IMR-90 (cell line): ENCODE measurements around the gene GRIK5. TPM values are rescaled to one million over a fixed set of nuclear protein-coding genes. Genes with fewer than 3 reads are reported as not detected.

Experiments
- ATAC-seq: fragments of 200-7000 bp; cut with Tn5 transposase; 2 replicates; pipeline ENCODE4 v1.9.1; 2020; ENCODE audit warnings: low read depth, mild to moderate bottlenecking, moderate library complexity
- BruUV-seq: library from RNA; stranded (reverse); fragments of 400-500 nt; replicated peaks from 2 replicates; lab custom pipeline; 2021; lab: Mats Ljungman, UMichigan
- CTCF ChIA-PET: fragments of 300-600 bp; formaldehyde crosslinking; extraction: SDS; loops from one replicate; lab custom pipeline; 2021; ENCODE audit warnings: antibody characterized with exemption; lab: Yijun Ruan, JAX
- POLR2A ChIA-PET: fragments of 300-600 bp; sonication (Branson Sonifier 250); formaldehyde crosslinking; loops from one replicate; lab custom pipeline; 2022; ENCODE audit warnings: antibody characterized with exemption; ENCODE audit not compliant: unreplicated experiment; lab: Charles Lee
- DNase-seq: peaks from one replicate; pipeline ENCODE4 v3.0.0; 2013
- H2AFZ ChIP-seq: replicated peaks from 2 replicates; pipeline ENCODE3; 2013; ENCODE audit warnings: low read length, mild to moderate bottlenecking; ENCODE audit not compliant: poor library complexity
- H2AK5ac ChIP-seq: 2 replicates; pipeline ENCODE4 v1.6.1; 2013; ENCODE audit warnings: low read depth, low read length, inconsistent platforms
- H2AK9ac ChIP-seq: replicated peaks from 2 replicates; pipeline ENCODE3; 2013; ENCODE audit warnings: mild to moderate bottlenecking, low read depth, low read length, moderate library complexity; ENCODE audit not compliant: poor library complexity
- H2BK120ac ChIP-seq: 2 replicates; pipeline ENCODE4 v1.6.1; 2013; ENCODE audit warnings: low read depth, low read length, inconsistent platforms
- H2BK15ac ChIP-seq: 3 replicates; pipeline ENCODE4 v1.6.1; 2013; ENCODE audit warnings: low read depth, low read length, inconsistent platforms
- H2BK20ac ChIP-seq: 2 replicates; pipeline ENCODE4 v1.6.1; 2013; ENCODE audit warnings: low read depth, mild to moderate bottlenecking, inconsistent platforms, low read length, moderate library complexity
- H2BK5ac ChIP-seq: 2 replicates; pipeline ENCODE4 v1.6.1; 2013; ENCODE audit warnings: mild to moderate bottlenecking, low read depth, low read length, inconsistent platforms; ENCODE audit not compliant: poor library complexity, severe bottlenecking
- H3K14ac ChIP-seq: replicated peaks from 2 replicates; pipeline ENCODE4 v1.6.1; 2013; ENCODE audit warnings: low read depth, low read length, inconsistent platforms
- H3K18ac ChIP-seq: 2 replicates; pipeline ENCODE4 v1.6.1; 2013; ENCODE audit warnings: low read depth, low read length, control low read depth
- H3K23ac ChIP-seq: 2 replicates; pipeline ENCODE4 v1.6.1; 2013; ENCODE audit warnings: low read depth, low read length, inconsistent platforms
- H3K27ac ChIP-seq: 2 replicates; pipeline ENCODE4 v1.5.1; 2013; ENCODE audit warnings: mild to moderate bottlenecking, control low read depth, low read length; ENCODE audit not compliant: insufficient read depth
- H3K27me3 ChIP-seq: 2 replicates; pipeline ENCODE4 v1.6.1; 2013; ENCODE audit warnings: low read length; ENCODE audit not compliant: control insufficient read depth, insufficient read depth
- H3K36me3 ChIP-seq: 2 replicates; pipeline ENCODE4 v1.6.1; 2013; ENCODE audit warnings: low read length, mixed read lengths; ENCODE audit not compliant: control insufficient read depth, insufficient read depth
- H3K4ac ChIP-seq: 2 replicates; pipeline ENCODE4 v1.6.1; 2013; ENCODE audit warnings: low read depth, low read length, inconsistent platforms
- H3K4me1 ChIP-seq: 2 replicates; pipeline ENCODE4 v1.6.1; 2013; ENCODE audit warnings: low read length, mixed read lengths; ENCODE audit not compliant: control insufficient read depth, insufficient read depth
- H3K4me2 ChIP-seq: 2 replicates; pipeline ENCODE4 v1.6.1; 2013; ENCODE audit warnings: low read depth, mild to moderate bottlenecking, control low read depth, low read length, moderate library complexity
- H3K4me3 ChIP-seq: 2 replicates; pipeline ENCODE4 v1.5.1; 2013; ENCODE audit warnings: low read depth, mild to moderate bottlenecking, control low read depth, low read length, moderate library complexity; ENCODE audit not compliant: insufficient read depth
- H3K56ac ChIP-seq: 2 replicates; pipeline ENCODE4 v1.6.1; 2013; ENCODE audit warnings: low read length, inconsistent platforms; ENCODE audit not compliant: insufficient read depth; ENCODE audit errors: extremely low read depth
- H3K79me1 ChIP-seq, 2 experiments: 2 replicates each; pipeline ENCODE4 v1.6.1; 2013; ENCODE audit warnings: low read length in 2 of 2, inconsistent platforms in 1 of 2, low read depth in 1 of 2
- H3K9ac ChIP-seq: 2 replicates; pipeline ENCODE4 v1.6.1; 2013; ENCODE audit warnings: low read depth, low read length, control low read depth
- H3K9me1 ChIP-seq: 2 replicates; pipeline ENCODE4 v1.6.1; 2013; ENCODE audit warnings: low read length, inconsistent platforms; ENCODE audit not compliant: insufficient read depth
- H3K9me3 ChIP-seq: 2 replicates; pipeline ENCODE4 v1.6.1; 2013; ENCODE audit warnings: low read length; ENCODE audit not compliant: control insufficient read depth, insufficient read depth
- H4K20me1 ChIP-seq: 2 replicates; pipeline ENCODE4 v1.6.1; 2013; ENCODE audit warnings: low read length, inconsistent platforms; ENCODE audit not compliant: insufficient read depth
- H4K5ac ChIP-seq: 2 replicates; pipeline ENCODE4 v1.6.1; 2013; ENCODE audit warnings: mild to moderate bottlenecking, low read depth, low read length, control low read depth
- H4K8ac ChIP-seq, 2 experiments: 2 replicates each; pipeline ENCODE4 v1.6.1; 2013; ENCODE audit warnings: low read depth in 2 of 2, low read length in 2 of 2, control low read depth in 1 of 2, inconsistent platforms in 1 of 2
- H4K91ac ChIP-seq: 2 replicates; pipeline ENCODE4 v1.6.1; 2013; ENCODE audit warnings: low read depth, low read length, inconsistent platforms; ENCODE audit not compliant: insufficient read depth
- MAFK ChIP-seq: IDR thresholded peaks from 2 replicates; pipeline ENCODE4 v1.6.1; 2012; ENCODE audit warnings: low read depth, low read length, improper control_type of control experiment
- MAZ ChIP-seq: IDR thresholded peaks from 2 replicates; pipeline ENCODE4 v1.6.1; 2012; ENCODE audit warnings: low read depth, mild to moderate bottlenecking, low read length, improper control_type of control experiment, moderate library complexity, borderline replicate concordance
- MXI1 ChIP-seq: IDR thresholded peaks from 2 replicates; pipeline ENCODE4 v1.6.1; 2012; ENCODE audit warnings: low read depth, mild to moderate bottlenecking, low read length, moderate library complexity, borderline replicate concordance
- POLR2A ChIP-seq: IDR thresholded peaks from 2 replicates; pipeline ENCODE4 v1.6.1; 2012; ENCODE audit warnings: mild to moderate bottlenecking, low read depth, low read length
- RAD21 ChIP-seq: IDR thresholded peaks from 2 replicates; pipeline ENCODE4 v1.6.1; 2012; ENCODE audit warnings: low read length, improper control_type of control experiment
- RCOR1 ChIP-seq: IDR thresholded peaks from 2 replicates; pipeline ENCODE4 v1.6.1; 2012; ENCODE audit warnings: mild to moderate bottlenecking, low read length, improper control_type of control experiment; ENCODE audit not compliant: insufficient replicate concordance
- RFX5 ChIP-seq: IDR thresholded peaks from 2 replicates; pipeline ENCODE4 v1.8.0; 2012; ENCODE audit warnings: low read depth, mild to moderate bottlenecking, low read length, moderate library complexity
- SMC3 ChIP-seq: fragments of 150-350 bp; IDR thresholded peaks from 2 replicates; pipeline ENCODE4 v1.6.1; 2016; ENCODE audit warnings: low read depth, mild to moderate bottlenecking, antibody characterized with exemption, low read length, moderate library complexity
- WGBS, 2 experiments: methylation state at CpG; one replicate each; pipeline versions ENCODE4 v1.1.5 to v1.1.7; 2013; ENCODE audit warnings: missing lambda C conversion rate in 2 of 2; ENCODE audit not compliant: insufficient read length in 1 of 2; ENCODE audit errors: extremely low coverage in 2 of 2; 5-methylcytosine and 5-hydroxymethylcytosine counted together
- dilution Hi-C: fragments of 300-500 bp; cut with HindIII; formaldehyde crosslinking; loops from one replicate; pipeline ENCODE4 v1.14.3; 2018; ENCODE audit warnings: low sequenced_read_pairs; ENCODE audit not compliant: unreplicated experiment
- in situ Hi-C: fragments of 300-500 bp; cut with MboI; formaldehyde crosslinking; loops from 3 replicates; pipeline ENCODE4 v1.14.3; 2019; ENCODE audit warnings: low sequenced_read_pairs, inconsistent platforms, mixed read lengths
- intact Hi-C: fragments of 100-400 bp; cut with micrococcal nuclease; formaldehyde crosslinking; loops from 2 replicates; pipeline ENCODE4 v1.10.0; 2022
- polyA plus RNA-seq, 3 experiments: library from polyadenylated mRNA; depleted of rRNA; stranded (reverse); fragments of >200 nt; gene quantifications; 2 replicates each; pipeline ENCODE4 v1.2.3, GENCODE V29; 2012; ENCODE audit warnings: low replicate concordance in 1 of 3
- total RNA-seq: library from RNA; depleted of rRNA; stranded (reverse); fragments of >200 nt; gene quantifications from 2 replicates; pipeline ENCODE4 v1.2.3, GENCODE V29; 2012
- TF ChIP-seq, protein P1 (sequence below): fragments of 150-350 bp; IDR thresholded peaks from 2 replicates; pipeline ENCODE4 v1.6.1; 2016; ENCODE audit warnings: low read depth, mild to moderate bottlenecking, low read length, moderate library complexity, borderline replicate concordance

Gene GRIK5
- total and polyA plus RNA-seq, 2 of the 4 experiments (the other 2 are of a cell fraction): 0.10 TPM; not detected in 1

DNA sequence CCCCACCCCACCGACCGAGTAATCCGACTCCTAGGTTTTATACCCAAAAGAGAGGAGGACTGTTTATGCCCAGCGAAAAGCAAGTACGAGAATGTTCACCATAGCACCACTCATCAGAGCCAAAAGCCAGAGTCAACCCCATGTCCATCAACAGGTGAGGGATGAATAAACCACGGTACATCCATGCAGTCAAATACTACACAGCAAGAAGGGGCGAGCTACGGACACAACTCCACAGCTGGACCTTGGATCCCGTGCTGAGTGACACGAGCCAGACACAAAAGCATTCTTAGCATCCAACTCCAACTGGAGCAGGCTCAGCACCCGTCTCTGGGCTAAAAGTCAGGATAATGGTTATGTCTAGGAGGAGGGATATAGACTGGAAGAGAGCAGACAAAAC is 98.6 kb downstream of the GRIK5 start:
- Histone ChIP-seq H2BK15ac (no peak overlapping the region), H2AFZ (no peak overlapping the region), H3K36me3 (no peaks in the 10 kb centered on the region), H3K18ac (no peak overlapping the region), H3K9me1 (no peaks in the 10 kb centered on the region), H3K4me1 (no peaks in the 10 kb centered on the region), H3K23ac (no peak overlapping the region), H3K27me3 (peaks cover 31% of the 10 kb centered on the region), H4K91ac (no peak overlapping the region), H2BK5ac (no peak overlapping the region), H3K9ac (no peak overlapping the region), H4K8ac (no peak overlapping the region), H2BK120ac (no peak overlapping the region), H3K14ac (no peak overlapping the region), H4K5ac (no peak overlapping the region), H3K9me3 (no peaks in the 10 kb centered on the region), H3K79me1 (no peaks in the 10 kb centered on the region), H2AK5ac (no peak overlapping the region), H2AK9ac (no peak overlapping the region), H3K56ac (no peak overlapping the region), H2BK20ac (no peak overlapping the region), H4K20me1 (no peaks in the 10 kb centered on the region), H3K4ac (no peak overlapping the region), H3K4me3 (no peak overlapping the region), H3K27ac (no peak overlapping the region), H3K4me2 (no peak overlapping the region)
- intact Hi-C loops: no loop called here
- CTCF ChIA-PET: no interaction called here
- POLR2A ChIA-PET: no interaction called here
- TF ChIP-seq RAD21: no peak
- no peak for TF ChIP-seq MXI1
- no peak for TF ChIP-seq POLR2A
- no peak for TF ChIP-seq RFX5
- no peak for TF ChIP-seq MAFK
- no peak for TF ChIP-seq MAZ
- no peak for TF ChIP-seq SMC3
- TF ChIP-seq RCOR1: no peak
- TF ChIP-seq, protein P1, sequence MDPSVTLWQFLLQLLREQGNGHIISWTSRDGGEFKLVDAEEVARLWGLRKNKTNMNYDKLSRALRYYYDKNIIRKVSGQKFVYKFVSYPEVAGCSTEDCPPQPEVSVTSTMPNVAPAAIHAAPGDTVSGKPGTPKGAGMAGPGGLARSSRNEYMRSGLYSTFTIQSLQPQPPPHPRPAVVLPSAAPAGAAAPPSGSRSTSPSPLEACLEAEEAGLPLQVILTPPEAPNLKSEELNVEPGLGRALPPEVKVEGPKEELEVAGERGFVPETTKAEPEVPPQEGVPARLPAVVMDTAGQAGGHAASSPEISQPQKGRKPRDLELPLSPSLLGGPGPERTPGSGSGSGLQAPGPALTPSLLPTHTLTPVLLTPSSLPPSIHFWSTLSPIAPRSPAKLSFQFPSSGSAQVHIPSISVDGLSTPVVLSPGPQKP: no peak
- no peak for DNase-seq
- ATAC-seq: no peak
- WGBS, 2 experiments: no CpG with 5 or more reads among the region's 11 CpGs
- in situ Hi-C loops: no loop called here
- no TSS peak for BruUV-seq
- dilution Hi-C loops: no loop called here
